Measurements from ENCODE around the gene EIF4G1.
A peak's percentile ranks its signal among the peaks of the same experiment; 100 is the strongest.

Gene EIF4G1

GRCh38 chr3:184333190-184333589, 18.8 kb downstream of the EIF4G1 start:
- no peak for TF ChIP-seq CTCF (IDR thresholded peaks at IDR 0.05; ENCODE audit: low read depth, low read length, missing control alignments)
- no peak overlapping the region for H3K4me3 ChIP-seq (replicated peaks; ENCODE audit: low read depth, low read length)
- DNase-seq (ENCODE audit: extremely low read depth, low read depth): no peak

GRCh38 chr3:184333700-184334099, 19.3 kb downstream of the EIF4G1 start:
- no peak for TF ChIP-seq CTCF (IDR thresholded peaks at IDR 0.05; ENCODE audit: low read depth, low read length, missing control alignments)
- no peak for DNase-seq (ENCODE audit: extremely low read depth, low read depth)
- no peak overlapping the region for H3K4me3 ChIP-seq (replicated peaks; ENCODE audit: low read depth, low read length)

GRCh38 chr3:184334470-184335158, 20.2 kb downstream of the EIF4G1 start:
- H3K4me3 ChIP-seq (replicated peaks; ENCODE audit: low read depth, low read length): no peak overlapping the region
- TF ChIP-seq CTCF (IDR thresholded peaks at IDR 0.05; ENCODE audit: low read depth, low read length, missing control alignments): no peak
- DNase-seq (ENCODE audit: extremely low read depth, low read depth): no peak

DNA sequence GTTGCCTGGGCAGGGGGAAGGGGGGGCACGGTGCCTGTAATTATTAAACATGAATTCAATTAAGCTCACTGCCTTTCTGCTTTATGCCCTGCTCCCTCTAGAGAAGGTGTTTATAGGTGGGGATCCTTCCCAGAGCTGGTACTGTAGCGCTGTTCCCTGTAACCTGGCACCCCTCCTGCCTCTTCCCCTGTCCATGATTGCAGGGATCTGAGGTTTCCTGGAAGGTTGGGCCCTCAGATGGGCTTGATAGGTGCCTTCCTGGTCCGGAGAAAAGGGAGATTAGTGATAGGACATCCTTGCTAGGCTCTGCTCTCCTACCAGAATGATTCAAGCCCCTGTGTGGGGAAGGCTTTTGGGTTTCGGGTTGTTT, 20.9 kb downstream of the EIF4G1 start:
- TF ChIP-seq CTCF (IDR thresholded peaks at IDR 0.05; ENCODE audit: low read depth, low read length, missing control alignments): no peak
- DNase-seq (ENCODE audit: extremely low read depth, low read depth): no peak

DNA sequence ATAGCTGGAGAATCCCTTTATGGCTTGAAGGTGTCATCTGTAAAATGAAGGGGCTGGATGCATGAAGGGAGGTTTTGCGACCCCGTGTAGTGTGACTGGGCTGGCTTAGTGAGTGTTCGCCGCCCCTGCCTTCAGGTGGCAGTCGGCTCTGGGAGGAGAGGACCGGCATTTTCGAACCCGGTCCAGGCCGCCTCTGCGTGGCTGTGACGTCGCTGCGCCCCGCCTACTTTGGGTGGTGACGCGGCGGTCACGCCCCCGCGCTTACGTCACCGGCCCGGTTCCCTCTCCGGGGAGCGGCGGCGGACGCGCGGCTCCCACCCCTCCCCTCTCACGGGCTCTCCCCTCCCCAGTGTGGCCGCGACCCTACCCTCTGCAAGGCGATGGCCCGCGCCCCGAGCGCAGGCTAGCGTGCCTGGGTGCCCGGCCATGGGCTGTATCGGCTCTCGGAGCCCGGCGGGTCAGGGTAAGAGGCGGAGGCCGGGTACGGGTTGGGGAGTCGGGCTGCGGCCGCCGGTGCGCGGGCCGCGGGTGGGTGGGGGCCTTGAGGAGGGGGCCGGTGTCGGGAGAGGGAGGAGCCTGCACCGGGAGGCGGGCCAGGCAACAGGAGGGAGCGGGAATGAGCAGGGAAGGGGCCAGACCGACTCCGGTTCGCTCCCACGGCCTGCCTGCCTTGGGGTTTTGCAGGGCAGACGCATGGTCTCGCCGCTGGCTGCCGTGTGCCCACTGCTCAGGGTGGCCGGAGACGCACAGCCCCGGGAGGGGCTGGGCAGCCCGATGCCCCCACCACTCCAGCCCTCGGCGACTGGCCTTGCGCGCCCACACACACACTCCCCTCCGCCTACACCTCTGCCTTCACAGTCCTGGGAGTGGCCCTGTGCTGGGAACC, 21.5 kb downstream of the EIF4G1 start:
- no peak for TF ChIP-seq CTCF (IDR thresholded peaks at IDR 0.05; ENCODE audit: low read depth, low read length, missing control alignments)
- DNase-seq (ENCODE audit: extremely low read depth, low read depth): no peak
- peak overlapping the region; percentile 56 for H3K4me3 ChIP-seq (replicated peaks; ENCODE audit: low read depth, low read length)

More for the DNA sequence above, 20.9 kb downstream of the EIF4G1 start:
- peak overlapping the region; percentile 56; the same call in 1 of the 2 replicates for H3K4me3 ChIP-seq (replicated peaks; ENCODE audit: low read depth, low read length)

DNA sequence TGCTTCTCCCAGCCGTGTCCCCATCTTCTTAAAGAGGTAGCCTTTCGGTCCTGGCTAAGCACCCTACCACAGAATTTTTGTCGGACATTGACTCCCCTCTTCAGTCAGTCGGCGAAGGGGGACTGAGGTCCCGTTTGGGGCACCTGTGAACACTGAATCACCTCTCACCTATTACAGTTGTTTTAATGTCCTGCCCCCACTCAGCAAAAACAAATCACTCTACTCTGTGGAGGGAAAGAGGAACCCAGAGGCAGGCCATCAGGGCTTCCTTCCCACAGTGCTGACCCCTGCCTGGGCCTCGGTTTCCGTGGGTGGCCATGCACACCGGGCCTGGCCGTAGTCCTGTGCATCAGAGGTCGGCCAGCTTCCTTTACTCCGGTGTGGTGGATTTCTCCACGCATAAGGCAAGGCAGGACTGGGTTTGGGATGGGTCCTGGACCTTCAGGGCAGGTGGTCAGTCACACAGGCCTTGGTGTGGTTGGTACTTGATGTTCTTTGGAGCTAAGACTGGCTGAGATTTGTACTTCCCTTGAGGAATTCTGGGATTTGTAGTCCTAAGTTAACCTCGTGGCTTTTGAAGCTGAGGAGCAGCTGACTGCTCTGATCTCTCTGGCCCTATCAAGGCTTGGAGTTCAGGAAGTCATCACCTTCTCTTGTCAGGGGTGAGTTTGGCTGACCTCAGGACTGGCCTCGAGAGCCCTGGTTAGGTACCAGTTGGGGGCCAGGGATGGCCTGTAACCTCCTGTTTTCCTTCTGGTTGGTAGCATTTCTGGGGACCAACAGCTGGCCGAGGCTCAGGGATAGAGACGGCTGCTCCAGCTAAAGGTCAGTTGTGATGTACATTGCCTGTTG, 22.4 kb downstream of the EIF4G1 start:
- peak overlapping the region; percentile 56 for H3K4me3 ChIP-seq (replicated peaks; ENCODE audit: low read depth, low read length)
- TF ChIP-seq CTCF (IDR thresholded peaks at IDR 0.05; ENCODE audit: low read depth, low read length, missing control alignments): no peak
- no peak for DNase-seq (ENCODE audit: extremely low read depth, low read depth)
